ENCODE data around the gene DLG1. TPM values are rescaled to one million over a fixed set of nuclear protein-coding genes. Genes with fewer than 3 reads are reported as not detected.
A peak's percentile ranks its signal among the peaks of the same experiment; 100 is the strongest.

DLG1 gene
- total RNA-seq, 1 donor from 2014 or later, result 99.6 TPM

- no peak overlapping the region for H3K27ac Mint-ChIP-seq
- TF ChIP-seq CTCF (IDR thresholded peaks at IDR 0.05; ENCODE audit: unreplicated experiment), result no peak
- DNase-seq (ENCODE audit: low spot score, unreplicated experiment), result no peak
- no peaks in the 10 kb centered on the region for H3K27me3 Mint-ChIP-seq
- H3K9me3 Mint-ChIP-seq (ENCODE audit: low read depth), result no peaks in the 10 kb centered on the region
- no peak overlapping the region for H3K4me3 Mint-ChIP-seq (ENCODE audit: low read depth)
- peaks cover 2% of the 10 kb centered on the region for H3K4me1 Mint-ChIP-seq (ENCODE audit: low read depth)
- peaks cover 3% of the 10 kb centered on the region for H3K36me3 Mint-ChIP-seq (ENCODE audit: insufficient read depth)
These were observed 124.8 kb downstream of the DLG1 start for GRCh38 chr3:197173620-197174019.

- H3K9me3 Mint-ChIP-seq (ENCODE audit: low read depth), result no peaks in the 10 kb centered on the region
- peaks cover 3% of the 10 kb centered on the region for H3K36me3 Mint-ChIP-seq (ENCODE audit: insufficient read depth)
- no peak for DNase-seq (ENCODE audit: low spot score, unreplicated experiment)
- no peak overlapping the region for H3K4me3 Mint-ChIP-seq (ENCODE audit: low read depth)
- H3K27ac Mint-ChIP-seq, result no peak overlapping the region
- no peak for TF ChIP-seq CTCF (IDR thresholded peaks at IDR 0.05; ENCODE audit: unreplicated experiment)
- no peaks in the 10 kb centered on the region for H3K27me3 Mint-ChIP-seq
- peaks cover 4% of the 10 kb centered on the region for H3K4me1 Mint-ChIP-seq (ENCODE audit: low read depth)
These were observed 126.8 kb downstream of the DLG1 start for GRCh38 chr3:197171481-197172067.

- Mint-ChIP-seq H3K4me3 (ENCODE audit: low read depth) (no peak overlapping the region), H3K27ac (no peak overlapping the region), H3K4me1 (ENCODE audit: low read depth) (peaks cover 3% of the 10 kb centered on the region), H3K9me3 (ENCODE audit: low read depth) (no peaks in the 10 kb centered on the region), H3K36me3 (ENCODE audit: insufficient read depth) (peaks cover 7% of the 10 kb centered on the region), H3K27me3 (no peaks in the 10 kb centered on the region)
- no peak for DNase-seq (ENCODE audit: low spot score, unreplicated experiment)
- no peak for TF ChIP-seq CTCF (IDR thresholded peaks at IDR 0.05; ENCODE audit: unreplicated experiment)
These were observed 129.4 kb downstream of the DLG1 start for GRCh38 chr3:197169028-197169427.

- no peak overlapping the region for H3K4me3 Mint-ChIP-seq (ENCODE audit: low read depth)
- no peak for TF ChIP-seq CTCF (IDR thresholded peaks at IDR 0.05; ENCODE audit: unreplicated experiment)
- DNase-seq (ENCODE audit: low spot score, unreplicated experiment), result no peak
- peaks cover 7% of the 10 kb centered on the region for H3K36me3 Mint-ChIP-seq (ENCODE audit: insufficient read depth)
- no peaks in the 10 kb centered on the region for H3K9me3 Mint-ChIP-seq (ENCODE audit: low read depth)
- H3K4me1 Mint-ChIP-seq (ENCODE audit: low read depth), result peaks cover 3% of the 10 kb centered on the region
- H3K27ac Mint-ChIP-seq, result no peak overlapping the region
- H3K27me3 Mint-ChIP-seq, result no peaks in the 10 kb centered on the region
These were observed 129.8 kb downstream of the DLG1 start for GRCh38 chr3:197168606-197169005.

- Mint-ChIP-seq H3K4me1 (ENCODE audit: low read depth) (peaks cover 3% of the 10 kb centered on the region), H3K9me3 (ENCODE audit: low read depth) (peaks cover under 1% of the 10 kb centered on the region), H3K27me3 (no peaks in the 10 kb centered on the region), H3K4me3 (ENCODE audit: low read depth) (no peak overlapping the region), H3K27ac (peak overlapping the region; percentile 43), H3K36me3 (ENCODE audit: insufficient read depth) (peaks cover 9% of the 10 kb centered on the region)
- TF ChIP-seq CTCF (IDR thresholded peaks at IDR 0.05; ENCODE audit: unreplicated experiment), result no peak
- no peak for DNase-seq (ENCODE audit: low spot score, unreplicated experiment)
These were observed 130.3 kb downstream of the DLG1 start for GRCh38 chr3:197168063-197168462.
